HG03039 (cell line): ENCODE data around the gene FNDC3A.
"Not testable (repeated sequence)": the region's sequence is repeated elsewhere in the genome, so short reads cannot be mapped to it uniquely, and the experiment has no call there.

Experiments
- ATAC-seq: cut with Tn5 transposase; IDR thresholded peaks from one replicate; pipeline ENCODE4 v1.9.1; 2021; ENCODE audit warnings: mild to moderate bottlenecking, moderate library complexity; ENCODE audit not compliant: unreplicated experiment

Gene FNDC3A

GRCh38 chr13:49040872-49041271 lies 65.2 kb downstream of the FNDC3A start:
- ATAC-seq: no peak

- ATAC-seq: no peak
These were observed 66.8 kb downstream of the FNDC3A start for GRCh38 chr13:49042476-49042875.

- no peak for ATAC-seq
These were observed 68.3 kb downstream of the FNDC3A start for GRCh38 chr13:49044008-49044407.

- no peak for ATAC-seq
These were observed 69.1 kb downstream of the FNDC3A start for GRCh38 chr13:49044836-49045235.

- ATAC-seq: no peak
These were observed 70.3 kb downstream of the FNDC3A start for GRCh38 chr13:49046002-49046401.

GRCh38 chr13:49046519-49046918 lies 70.8 kb downstream of the FNDC3A start:
- ATAC-seq: no peak

- no peak for ATAC-seq
These were observed 77.1 kb downstream of the FNDC3A start for GRCh38 chr13:49052813-49053212.

GRCh38 chr13:49053215-49053614 lies 77.5 kb downstream of the FNDC3A start:
- ATAC-seq: no peak

GRCh38 chr13:49053906-49054305 lies 78.2 kb downstream of the FNDC3A start:
- ATAC-seq: no peak

GRCh38 chr13:49055021-49055420 lies 79.3 kb downstream of the FNDC3A start:
- no peak for ATAC-seq

GRCh38 chr13:49057176-49057575 lies 81.5 kb downstream of the FNDC3A start:
- no peak for ATAC-seq

- ATAC-seq: no peak
These were observed 83.0 kb downstream of the FNDC3A start for GRCh38 chr13:49058761-49059160.

GRCh38 chr13:49060678-49061387 lies 85.1 kb downstream of the FNDC3A start:
- no peak for ATAC-seq

- not testable (repeated sequence) for ATAC-seq
These were observed 85.7 kb downstream of the FNDC3A start for GRCh38 chr13:49061388-49061752.

GRCh38 chr13:49062297-49062896 lies 86.7 kb downstream of the FNDC3A start:
- ATAC-seq: no peak

GRCh38 chr13:49063011-49063410 lies 87.3 kb downstream of the FNDC3A start:
- ATAC-seq: no peak

- ATAC-seq: no peak
These were observed 87.8 kb downstream of the FNDC3A start for GRCh38 chr13:49063497-49063896.

- ATAC-seq: no peak
These were observed 88.8 kb downstream of the FNDC3A start for GRCh38 chr13:49064476-49064875.

- no peak for ATAC-seq
These were observed 91.1 kb downstream of the FNDC3A start for GRCh38 chr13:49066856-49067255.

- ATAC-seq: not testable (repeated sequence)
These were observed 92.8 kb downstream of the FNDC3A start for GRCh38 chr13:49068498-49068897.

GRCh38 chr13:49070021-49070420 lies 94.3 kb downstream of the FNDC3A start:
- not testable (repeated sequence) for ATAC-seq

- ATAC-seq: no peak
These were observed 95.7 kb downstream of the FNDC3A start for GRCh38 chr13:49071341-49071937.
